Liver (tissue), 9 donors: ENCODE results near the gene BSN. TPM values are rescaled to one million over a fixed set of nuclear protein-coding genes. Genes with fewer than 3 reads are reported as not detected.

Source experiments
- DNase-seq: peaks from one replicate; pipeline ENCODE4 v3.0.0-alpha.2; 2017; ENCODE audit warnings: low spot score
- H3K27ac ChIP-seq, 2 donors: one replicate each; pipeline ENCODE4 v1.7.0; 2013; ENCODE audit warnings: inconsistent platforms in 2 of 2, low read length in 2 of 2, control low read depth in 1 of 2, low read depth in 1 of 2, mild to moderate bottlenecking in 1 of 2
- H3K27me3 ChIP-seq, 4 donors: one replicate each; pipeline versions ENCODE4 v1.6.1 to v1.7.0; 2013; ENCODE audit warnings: low read length in 3 of 4, inconsistent platforms in 1 of 4, mild to moderate bottlenecking in 1 of 4, moderate library complexity in 1 of 4; ENCODE audit not compliant: control insufficient read depth in 4 of 4, insufficient read depth in 4 of 4
- H3K36me3 ChIP-seq, 4 donors: one replicate each; pipeline versions ENCODE4 v1.6.1 to v1.7.0; 2013; ENCODE audit warnings: low read length in 3 of 4, mild to moderate bottlenecking in 3 of 4, low read depth in 1 of 4, moderate library complexity in 1 of 4; ENCODE audit not compliant: control insufficient read depth in 4 of 4, insufficient read depth in 3 of 4
- H3K4me1 ChIP-seq, 4 donors: one replicate each; pipeline versions ENCODE4 v1.6.1 to v1.7.0; 2013; ENCODE audit warnings: low read length in 3 of 4, mild to moderate bottlenecking in 3 of 4, moderate library complexity in 1 of 4; ENCODE audit not compliant: control insufficient read depth in 4 of 4, insufficient read depth in 4 of 4
- H3K4me3 ChIP-seq, 3 donors: one replicate each; pipeline versions ENCODE4 v1.6.1 to v1.7.0; 2013; ENCODE audit warnings: low read length in 3 of 3, control low read depth in 1 of 3, low read depth in 1 of 3, mild to moderate bottlenecking in 1 of 3
- H3K9ac ChIP-seq, 2 donors: one replicate each; pipeline ENCODE4 v1.7.0; 2013; ENCODE audit warnings: low read length in 2 of 2, mild to moderate bottlenecking in 2 of 2, moderate library complexity in 2 of 2, control low read depth in 1 of 2, low read depth in 1 of 2
- H3K9me3 ChIP-seq, 4 donors: one replicate each; pipeline versions ENCODE4 v1.6.1 to v1.7.0; 2013; ENCODE audit warnings: low read length in 3 of 4; ENCODE audit not compliant: control insufficient read depth in 4 of 4
- ATF3 ChIP-seq: IDR thresholded peaks from 2 replicates; pipeline ENCODE4 v1.6.1; 2016; ENCODE audit warnings: antibody characterized with exemption
- CTCF ChIP-seq: fragments of 150-350 bp; IDR thresholded peaks from 2 replicates; pipeline ENCODE4 v1.5.1; 2017; ENCODE audit warnings: improper control_type of control experiment, low read depth, low read length; ENCODE audit not compliant: missing input control
- EGR1 ChIP-seq, 2 donors: IDR thresholded peaks; 2 replicates each; pipeline ENCODE4 v1.6.1; 2016 to 2018; ENCODE audit warnings: antibody characterized with exemption in 2 of 2, low read depth in 2 of 2
- FOXA1 ChIP-seq: IDR thresholded peaks from 2 replicates; pipeline ENCODE4 v1.6.1; 2016; ENCODE audit warnings: antibody characterized with exemption
- FOXA2 ChIP-seq: IDR thresholded peaks from 2 replicates; pipeline ENCODE4 v1.6.1; 2016; ENCODE audit warnings: antibody characterized with exemption
- GABPA ChIP-seq, 2 donors: IDR thresholded peaks in 1 of 2; conservative IDR thresholded peaks in 1 of 2; 2 replicates each; pipeline ENCODE4 v1.6.1; 2016; ENCODE audit warnings: antibody characterized with exemption in 2 of 2, mild to moderate bottlenecking in 1 of 2, moderate library complexity in 1 of 2
- HNF4A ChIP-seq, 2 donors: conservative IDR thresholded peaks; 2 replicates each; pipeline ENCODE4 v1.6.1; 2016; ENCODE audit warnings: antibody characterized with exemption in 2 of 2, mild to moderate bottlenecking in 2 of 2
- HNF4G ChIP-seq: IDR thresholded peaks from 2 replicates; pipeline ENCODE4 v1.6.1; 2016; ENCODE audit warnings: antibody characterized with exemption
- JUND ChIP-seq, 2 donors: IDR thresholded peaks; 2 replicates each; pipeline ENCODE4 v1.6.1; 2016; ENCODE audit warnings: antibody characterized with exemption in 2 of 2
- MAX ChIP-seq: IDR thresholded peaks from 2 replicates; pipeline ENCODE4 v1.6.1; 2016; ENCODE audit warnings: antibody characterized with exemption
- NR2F2 ChIP-seq: IDR thresholded peaks from 2 replicates; pipeline ENCODE4 v1.6.1; 2016; ENCODE audit warnings: antibody characterized with exemption
- RAD21 ChIP-seq, 2 donors: IDR thresholded peaks; 2 replicates each; pipeline ENCODE4 v1.6.1; 2016; ENCODE audit warnings: antibody characterized with exemption in 2 of 2, mild to moderate bottlenecking in 2 of 2
- RXRA ChIP-seq, 2 donors: IDR thresholded peaks; 2 replicates each; pipeline ENCODE4 v1.6.1; 2017 to 2018; ENCODE audit warnings: antibody characterized with exemption in 2 of 2, mild to moderate bottlenecking in 1 of 2
- SP1 ChIP-seq: IDR thresholded peaks from 2 replicates; pipeline ENCODE4 v1.6.1; 2018; ENCODE audit warnings: antibody characterized with exemption, mild to moderate bottlenecking
- TAF1 ChIP-seq: conservative IDR thresholded peaks from 2 replicates; pipeline ENCODE4 v1.6.1; 2016; ENCODE audit warnings: antibody characterized with exemption, mild to moderate bottlenecking
- YY1 ChIP-seq: IDR thresholded peaks from 2 replicates; pipeline ENCODE4 v1.6.1; 2016; ENCODE audit warnings: antibody characterized with exemption, mild to moderate bottlenecking
- WGBS: extraction: QIAGEN DNeasy Blood & Tissue Kit; methylation state at CpG from one replicate; pipeline ENCODE4 v1.1.7; 2013; 5-methylcytosine and 5-hydroxymethylcytosine counted together
- polyA plus RNA-seq, 2 donors: library from polyadenylated mRNA; stranded (reverse) in 1 of 2; unstranded in 1 of 2; fragments of 200-250 nt in 1 of 2; fragments of >200 nt in 1 of 2; fragmentation: Nextera tagmentation in 1 of 2; extraction: Ambion mirVana in 1 of 2; gene quantifications; one replicate each; pipeline versions ENCODE4 v1.2.1 to v1.2.3, GENCODE V29; 2013 to 2015
- total RNA-seq, 2 donors: library from RNA; depleted of rRNA; stranded (reverse); fragments of >200 nt; gene quantifications; one replicate each; pipeline ENCODE4 v1.2.3, GENCODE V29; 2014
- TF ChIP-seq, protein P1 (sequence below): IDR thresholded peaks from 2 replicates; pipeline ENCODE4 v1.6.1; 2016; ENCODE audit warnings: antibody characterized with exemption
- TF ChIP-seq, protein P2 (sequence below): IDR thresholded peaks from 2 replicates; pipeline ENCODE4 v1.6.1; 2016; ENCODE audit warnings: antibody characterized with exemption, mild to moderate bottlenecking
- donor health status: healthy.
- donor health status: healthy.
- donor health status: healthy.
- donor health status: healthy.
- donor health status: healthy.

The BSN gene
- total and polyA plus RNA-seq, 4 donors: 0.32 to 0.67 (median 0.40) TPM

GRCh38 chr3:49662021-49662420 is 107.7 kb downstream of the BSN start:
- Histone ChIP-seq H3K9me3 (no peaks in the 10 kb centered on the region), H3K27ac (no peak overlapping the region), H3K4me1 (peaks cover 13 to 25% (median 20%) of the 10 kb centered on the region in 4 donors), H3K36me3 (no peaks in the 10 kb centered on the region), H3K9ac (no peak overlapping the region), H3K4me3 (no peak overlapping the region), H3K27me3 (no peaks in the 10 kb centered on the region)
- DNase-seq: no peak
- TF ChIP-seq JUND (IDR thresholded peaks at IDR 0.05) (no peak), SP1 (no peak), EGR1 (IDR thresholded peaks at IDR 0.05; ENCODE audit: low read depth in 2 of 2) (no peak), FOXA2 (no peak), CTCF (no peak), NR2F2 (no peak), HNF4G (no peak), RAD21 (IDR thresholded peaks at IDR 0.05) (no peak), GABPA (IDR thresholded peaks at IDR 0.05 in 1 of 2, conservative IDR thresholded peaks at IDR 0.05 in 1 of 2) (no peak), FOXA1 (no peak)
- TF ChIP-seq, protein P1, sequence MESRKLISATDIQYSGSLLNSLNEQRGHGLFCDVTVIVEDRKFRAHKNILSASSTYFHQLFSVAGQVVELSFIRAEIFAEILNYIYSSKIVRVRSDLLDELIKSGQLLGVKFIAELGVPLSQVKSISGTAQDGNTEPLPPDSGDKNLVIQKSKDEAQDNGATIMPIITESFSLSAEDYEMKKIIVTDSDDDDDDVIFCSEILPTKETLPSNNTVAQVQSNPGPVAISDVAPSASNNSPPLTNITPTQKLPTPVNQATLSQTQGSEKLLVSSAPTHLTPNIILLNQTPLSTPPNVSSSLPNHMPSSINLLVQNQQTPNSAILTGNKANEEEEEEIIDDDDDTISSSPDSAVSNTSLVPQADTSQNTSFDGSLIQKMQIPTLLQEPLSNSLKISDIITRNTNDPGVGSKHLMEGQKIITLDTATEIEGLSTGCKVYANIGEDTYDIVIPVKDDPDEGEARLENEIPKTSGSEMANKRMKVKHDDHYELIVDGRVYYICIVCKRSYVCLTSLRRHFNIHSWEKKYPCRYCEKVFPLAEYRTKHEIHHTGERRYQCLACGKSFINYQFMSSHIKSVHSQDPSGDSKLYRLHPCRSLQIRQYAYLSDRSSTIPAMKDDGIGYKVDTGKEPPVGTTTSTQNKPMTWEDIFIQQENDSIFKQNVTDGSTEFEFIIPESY: no peak
- WGBS: 93% methylated on average over 22 of the region's 22 CpGs

DNA sequence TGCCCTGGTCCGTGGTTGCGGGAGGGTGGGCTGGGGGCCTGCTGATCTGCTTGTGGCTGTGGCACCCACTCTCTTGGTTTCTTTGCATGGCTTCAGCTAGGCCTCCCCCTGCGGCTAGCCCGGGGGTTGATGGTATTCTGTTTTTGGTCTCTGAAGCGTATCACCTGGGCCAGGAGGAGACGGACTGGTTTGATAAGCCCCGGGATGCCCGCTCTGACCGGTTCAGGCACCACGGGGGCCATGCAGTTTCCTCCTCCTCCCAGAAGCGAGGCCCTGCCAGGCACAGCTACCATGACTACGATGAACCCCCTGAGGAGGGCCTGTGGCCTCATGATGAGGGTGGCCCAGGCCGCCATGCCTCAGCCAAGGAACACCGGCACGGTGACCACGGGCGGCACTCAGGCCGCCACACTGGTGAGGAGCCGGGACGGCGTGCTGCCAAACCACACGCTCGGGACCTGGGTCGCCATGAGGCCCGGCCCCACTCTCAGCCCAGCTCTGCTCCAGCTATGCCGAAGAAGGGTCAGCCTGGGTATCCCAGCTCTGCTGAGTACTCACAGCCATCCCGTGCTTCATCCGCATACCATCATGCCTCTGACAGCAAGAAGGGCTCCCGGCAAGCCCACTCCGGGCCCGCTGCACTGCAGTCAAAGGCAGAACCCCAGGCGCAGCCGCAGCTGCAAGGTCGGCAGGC is 108.6 kb downstream of the BSN start:
- DNase-seq: no peak
- Histone ChIP-seq H3K36me3 (no peaks in the 10 kb centered on the region), H3K4me3 (no peak overlapping the region), H3K9me3 (no peaks in the 10 kb centered on the region), H3K4me1 (peaks cover 18 to 33% (median 29%) of the 10 kb centered on the region in 4 donors), H3K27me3 (no peaks in the 10 kb centered on the region), H3K9ac (no peak overlapping the region), H3K27ac (no peak overlapping the region)
- WGBS: 97% methylated on average over 34 of the region's 34 CpGs
- TF ChIP-seq HNF4A (conservative IDR thresholded peaks at IDR 0.05) (no peak), YY1 (no peak), TAF1 (no peak), RAD21 (IDR thresholded peaks at IDR 0.05) (no peak), GABPA (IDR thresholded peaks at IDR 0.05 in 1 of 2, conservative IDR thresholded peaks at IDR 0.05 in 1 of 2) (no peak), MAX (no peak), HNF4G (no peak), SP1 (no peak), CTCF (no peak), EGR1 (IDR thresholded peaks at IDR 0.05; ENCODE audit: low read depth in 2 of 2) (no peak), ATF3 (no peak), FOXA2 (no peak), RXRA (IDR thresholded peaks at IDR 0.05) (no peak), JUND (IDR thresholded peaks at IDR 0.05) (no peak), FOXA1 (no peak), NR2F2 (no peak)
- TF ChIP-seq, protein P1: no peak
- TF ChIP-seq, protein P2, sequence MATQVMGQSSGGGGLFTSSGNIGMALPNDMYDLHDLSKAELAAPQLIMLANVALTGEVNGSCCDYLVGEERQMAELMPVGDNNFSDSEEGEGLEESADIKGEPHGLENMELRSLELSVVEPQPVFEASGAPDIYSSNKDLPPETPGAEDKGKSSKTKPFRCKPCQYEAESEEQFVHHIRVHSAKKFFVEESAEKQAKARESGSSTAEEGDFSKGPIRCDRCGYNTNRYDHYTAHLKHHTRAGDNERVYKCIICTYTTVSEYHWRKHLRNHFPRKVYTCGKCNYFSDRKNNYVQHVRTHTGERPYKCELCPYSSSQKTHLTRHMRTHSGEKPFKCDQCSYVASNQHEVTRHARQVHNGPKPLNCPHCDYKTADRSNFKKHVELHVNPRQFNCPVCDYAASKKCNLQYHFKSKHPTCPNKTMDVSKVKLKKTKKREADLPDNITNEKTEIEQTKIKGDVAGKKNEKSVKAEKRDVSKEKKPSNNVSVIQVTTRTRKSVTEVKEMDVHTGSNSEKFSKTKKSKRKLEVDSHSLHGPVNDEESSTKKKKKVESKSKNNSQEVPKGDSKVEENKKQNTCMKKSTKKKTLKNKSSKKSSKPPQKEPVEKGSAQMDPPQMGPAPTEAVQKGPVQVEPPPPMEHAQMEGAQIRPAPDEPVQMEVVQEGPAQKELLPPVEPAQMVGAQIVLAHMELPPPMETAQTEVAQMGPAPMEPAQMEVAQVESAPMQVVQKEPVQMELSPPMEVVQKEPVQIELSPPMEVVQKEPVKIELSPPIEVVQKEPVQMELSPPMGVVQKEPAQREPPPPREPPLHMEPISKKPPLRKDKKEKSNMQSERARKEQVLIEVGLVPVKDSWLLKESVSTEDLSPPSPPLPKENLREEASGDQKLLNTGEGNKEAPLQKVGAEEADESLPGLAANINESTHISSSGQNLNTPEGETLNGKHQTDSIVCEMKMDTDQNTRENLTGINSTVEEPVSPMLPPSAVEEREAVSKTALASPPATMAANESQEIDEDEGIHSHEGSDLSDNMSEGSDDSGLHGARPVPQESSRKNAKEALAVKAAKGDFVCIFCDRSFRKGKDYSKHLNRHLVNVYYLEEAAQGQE: no peak
